HepG2 (cell line): ENCODE results near the gene PRR30. TPM values are rescaled to one million over a fixed set of nuclear protein-coding genes. Genes with fewer than 3 reads are reported as not detected.

Experiments used
- ARID5B ChIP-seq: IDR thresholded peaks from 2 replicates; pipeline ENCODE4 v1.4.0; 2020; ENCODE audit warnings: mild to moderate bottlenecking, missing genetic modification reagents
- FOXP1 ChIP-seq, 2 experiments: fragments of 450-650 bp in 1 of 2; IDR thresholded peaks; 2 replicates each; pipeline ENCODE4 v1.6.1; 2017 to 2018; ENCODE audit warnings: antibody characterized with exemption in 1 of 2
- GFI1 ChIP-seq: sonication (generic); formaldehyde crosslinking; IDR thresholded peaks from 2 replicates; pipeline ENCODE4 v1.5.0; 2020; ENCODE audit warnings: missing genetic modification reagents, mild to moderate bottlenecking, borderline replicate concordance
- HNF4A ChIP-seq: sonication (generic); formaldehyde crosslinking; IDR thresholded peaks from 2 replicates; pipeline ENCODE4 v1.4.0; 2020; ENCODE audit warnings: missing genetic modification reagents
- HNF4G ChIP-seq, 2 experiments: sonication (generic) in 1 of 2; formaldehyde crosslinking in 1 of 2; IDR thresholded peaks; 2 replicates each; pipeline versions ENCODE4 v1.4.0 to v1.6.1; 2011 to 2020; ENCODE audit warnings: borderline replicate concordance in 2 of 2, low read depth in 2 of 2, mild to moderate bottlenecking in 2 of 2, low read length in 1 of 2, missing genetic modification reagents in 1 of 2, moderate library complexity in 1 of 2
- SALL1 ChIP-seq: sonication (generic); formaldehyde crosslinking; IDR thresholded peaks from 2 replicates; pipeline ENCODE4 v1.8.0; 2022; ENCODE audit warnings: mild to moderate bottlenecking, missing genetic modification reagents
- SNAPC5 ChIP-seq: sonication (generic); formaldehyde crosslinking; IDR thresholded peaks from 2 replicates; pipeline ENCODE4 v1.8.1; 2023; ENCODE audit warnings: mild to moderate bottlenecking, missing genetic modification reagents, borderline replicate concordance
- ZNF121 ChIP-seq: sonication (generic); formaldehyde crosslinking; IDR thresholded peaks from 2 replicates; pipeline ENCODE4 v1.5.0; 2020; ENCODE audit warnings: mild to moderate bottlenecking, missing genetic modification reagents
- ZNF280D ChIP-seq: sonication (generic); formaldehyde crosslinking; IDR thresholded peaks from 2 replicates; pipeline ENCODE4 v1.5.1; 2020; ENCODE audit warnings: mild to moderate bottlenecking, missing genetic modification reagents
- polyA plus RNA-seq, 8 experiments: library from polyadenylated mRNA; depleted of rRNA in 3 of 8; stranded (reverse) in 7 of 8; unstranded in 1 of 8; fragments of >200 nt; fragmentation: Illumina TruSeq in 4 of 8; extraction: Trizol in 4 of 8; gene quantifications; 2 replicates each; pipeline versions ENCODE4 v1.2.1 to v1.2.3, GENCODE V29; 2011 to 2016; ENCODE audit warnings: low read depth in 4 of 8, missing spikeins in 1 of 8, mixed read lengths in 1 of 8; ENCODE audit not compliant: insufficient read depth in 1 of 8
- total RNA-seq, 5 experiments: library from RNA; depleted of rRNA; stranded (reverse); fragments of >200 nt; fragmentation: Illumina TruSeq; extraction: Trizol; gene quantifications; 2 replicates each; pipeline ENCODE4 v1.2.3, GENCODE V29; 2016; ENCODE audit warnings: low read depth in 1 of 5

The PRR30 gene
- total and polyA plus RNA-seq, 2 of the 13 experiments (the other 11 are each of a cell fraction or from before 2014, with no cell fraction given): not detected

GRCh38 chr2:27179344-27180000, 40.3 kb upstream of the PRR30 start (continued):
- 0 out of 2 replicates have a peak, but pooled peaks have one; percentile 23 for TF ChIP-seq ZNF280D
- no peak for TF ChIP-seq HNF4G (IDR thresholded peaks at IDR 0.05; ENCODE audit: borderline replicate concordance, low read depth, low read length)
- TF ChIP-seq HNF4G (CRISPR knock-in tag; IDR thresholded peaks at IDR 0.05; ENCODE audit: borderline replicate concordance, low read depth): 0 out of 2 replicates have a peak, but pooled peaks have one; percentile 21
- peak; percentile 41 for TF ChIP-seq HNF4A (CRISPR knock-in tag)
- peak; percentile 58 for TF ChIP-seq ARID5B (CRISPR knock-in tag)
- TF ChIP-seq FOXP1 (IDR thresholded peaks at IDR 0.05): no peak
- peak; percentile 57; the same call in 1 of the 2 replicates for TF ChIP-seq FOXP1 (CRISPR knock-in tag; IDR thresholded peaks at IDR 0.05)
- peak; percentile 99 for TF ChIP-seq ZNF121
- TF ChIP-seq SNAPC5 (CRISPR knock-in tag): no peak
- TF ChIP-seq SALL1 (CRISPR knock-in tag): peak; percentile 71
- 0 out of 2 replicates have a peak, but pooled peaks have one; percentile 22 for TF ChIP-seq GFI1
